Chondrocyte (in vitro differentiated cells): ENCODE data around the gene PYGB. TPM values are rescaled to one million over a fixed set of nuclear protein-coding genes. Genes with fewer than 3 reads are reported as not detected.

Experiments
- DNase-seq: peaks from one replicate; pipeline ENCODE4 v3.0.0; 2021; ENCODE audit warnings: mixed read lengths, low spot score
- H3K27ac Mint-ChIP-seq: one replicate; pipeline ENCODE4 v1.8.0; 2021; ENCODE audit warnings: mild to moderate bottlenecking, moderate library complexity, mixed read lengths; ENCODE audit not compliant: unreplicated experiment
- H3K27me3 Mint-ChIP-seq: 2 replicates; pipeline ENCODE4 v1.8.0; 2021; ENCODE audit warnings: low read depth, mixed read lengths
- H3K36me3 Mint-ChIP-seq: 2 replicates; pipeline ENCODE4 v1.8.0; 2021; ENCODE audit warnings: low read depth, mixed read lengths
- H3K4me1 Mint-ChIP-seq: 2 replicates; pipeline ENCODE4 v1.8.0; 2021; ENCODE audit warnings: low read depth, mild to moderate bottlenecking, mixed read lengths
- H3K4me3 Mint-ChIP-seq: one replicate; pipeline ENCODE4 v1.8.0; 2021; ENCODE audit warnings: mild to moderate bottlenecking, moderate library complexity, mixed read lengths; ENCODE audit not compliant: unreplicated experiment
- H3K9me3 Mint-ChIP-seq: 2 replicates; pipeline ENCODE4 v1.8.0; 2021; ENCODE audit warnings: low read depth, mixed read lengths
- CTCF ChIP-seq: fragments of 200-600 bp; sonication (generic); IDR thresholded peaks from 2 replicates; pipeline ENCODE4 v1.5.0; 2021; ENCODE audit warnings: antibody characterized with exemption, mild to moderate bottlenecking, moderate library complexity
- total RNA-seq: library from RNA; stranded (reverse); gene quantifications from 3 replicates; pipeline ENCODE4 v1.2.1, GENCODE V29; 2021

The PYGB gene
- total RNA-seq, 1 donor from 2014 or later: 171 TPM

DNA sequence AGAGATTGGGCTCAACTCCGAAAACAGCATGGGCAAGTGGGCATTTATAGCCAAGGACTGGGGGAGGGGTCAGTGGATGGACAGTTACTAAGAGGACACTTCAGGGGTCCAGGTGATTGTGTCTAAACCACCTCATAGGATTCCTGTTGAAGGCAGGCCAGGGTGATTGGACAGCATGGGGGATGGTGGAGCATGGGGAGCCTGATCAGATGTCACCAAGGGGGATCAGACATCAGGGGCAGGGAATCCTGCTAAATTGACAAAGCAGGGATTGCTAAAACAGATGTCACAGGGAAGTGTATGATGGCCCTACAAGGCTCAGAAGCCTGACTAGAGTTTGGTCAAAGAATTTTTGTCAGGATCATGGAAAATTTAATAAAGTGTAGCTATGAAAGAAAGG, 2.4 kb upstream of the PYGB start:
- no peak overlapping the region for H3K27ac Mint-ChIP-seq
- TF ChIP-seq CTCF: no peak

DNA sequence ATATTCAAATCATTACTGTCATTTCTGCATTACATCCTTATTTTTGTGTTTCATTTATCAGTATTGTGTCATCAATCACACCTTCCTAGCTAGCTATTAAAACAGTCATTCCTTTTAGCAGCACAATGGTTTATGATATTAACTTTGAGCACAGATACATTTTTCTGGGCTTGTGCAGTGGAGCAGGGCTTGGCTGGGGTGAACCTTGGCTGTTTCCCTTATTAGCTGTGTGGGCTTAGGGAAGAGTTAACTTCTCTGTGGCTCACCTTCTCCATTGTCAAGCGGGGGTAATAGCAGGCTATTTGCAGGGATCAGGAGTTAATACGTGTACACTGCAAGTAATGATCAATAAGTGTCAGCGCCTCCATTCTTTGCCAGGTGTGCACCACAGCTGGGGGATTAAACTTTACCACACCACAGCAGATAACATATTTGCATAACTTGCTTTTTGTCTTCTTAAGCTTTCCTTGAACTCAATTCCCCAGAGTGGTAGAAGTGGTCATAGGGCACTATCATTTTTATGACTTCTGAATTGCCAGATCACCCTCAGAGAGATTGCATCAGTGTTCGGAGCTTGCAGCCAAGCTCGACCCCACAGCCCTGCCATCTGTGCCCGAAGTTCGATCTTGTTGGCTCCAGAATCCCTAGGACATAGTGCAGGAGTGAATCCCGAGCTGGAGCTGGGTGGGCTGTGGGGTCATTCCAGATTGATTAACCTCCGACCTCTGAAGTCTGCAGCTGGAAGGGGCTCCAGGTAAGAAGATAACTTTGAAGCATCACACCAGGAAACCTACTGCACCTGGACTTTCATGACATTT, 1.5 kb upstream of the PYGB start:
- peak overlapping the region; percentile 98 for H3K27ac Mint-ChIP-seq

More for the DNA sequence above, 2.4 kb upstream of the PYGB start:
- Mint-ChIP-seq H3K27me3 (no peaks in the 10 kb centered on the region), H3K36me3 (no peaks in the 10 kb centered on the region), H3K4me1 (peaks cover 51% of the 10 kb centered on the region), H3K9me3 (peaks cover 4% of the 10 kb centered on the region), H3K4me3 (no peak overlapping the region)
- no peak for DNase-seq

DNA sequence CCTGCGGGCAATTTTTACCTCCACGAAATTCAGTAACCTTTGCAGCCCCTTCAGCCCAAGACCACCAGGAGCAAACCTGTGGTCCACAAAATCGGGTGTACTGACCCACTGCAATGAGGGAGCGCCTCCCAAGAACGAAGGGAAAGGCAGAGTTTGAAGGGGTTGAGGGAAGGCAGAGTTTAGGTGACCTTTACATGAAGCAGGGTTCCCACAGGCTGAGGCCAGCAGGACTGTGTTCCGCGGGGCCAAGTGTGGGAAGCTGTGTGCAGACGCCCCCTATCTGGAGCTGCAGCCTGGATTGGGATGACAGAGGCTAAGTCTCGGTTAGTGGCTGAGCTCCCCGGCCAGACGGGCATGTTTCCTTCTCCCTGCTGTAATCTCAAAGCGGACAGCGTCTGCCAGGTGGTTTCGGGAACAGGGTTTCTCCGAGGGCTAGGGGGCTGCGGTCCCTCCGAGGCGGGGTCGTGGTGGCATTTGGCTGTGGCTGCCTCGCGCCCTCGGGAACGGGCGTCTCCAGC, 826 bp upstream of the PYGB start:
- Mint-ChIP-seq H3K4me3 (peak overlapping the region; percentile 90), H3K4me1 (peaks cover 52% of the 10 kb centered on the region), H3K36me3 (no peaks in the 10 kb centered on the region), H3K9me3 (peaks cover 4% of the 10 kb centered on the region), H3K27ac (peak overlapping the region; percentile 98), H3K27me3 (no peaks in the 10 kb centered on the region)
- peak; percentile 79 for TF ChIP-seq CTCF
- DNase-seq: peak; percentile 85

More for the DNA sequence above, 1.5 kb upstream of the PYGB start:
- no peak for TF ChIP-seq CTCF
- no peaks in the 10 kb centered on the region for H3K27me3 Mint-ChIP-seq
- peaks cover 4% of the 10 kb centered on the region for H3K9me3 Mint-ChIP-seq
- no peak for DNase-seq
- H3K4me3 Mint-ChIP-seq: peak overlapping the region; percentile 90
- peaks cover 52% of the 10 kb centered on the region for H3K4me1 Mint-ChIP-seq
- no peaks in the 10 kb centered on the region for H3K36me3 Mint-ChIP-seq

- DNase-seq: peak; percentile 92
- TF ChIP-seq CTCF: no peak
- H3K27ac Mint-ChIP-seq: peak overlapping the region; percentile 98
- peaks cover 53% of the 10 kb centered on the region for H3K4me1 Mint-ChIP-seq
- H3K36me3 Mint-ChIP-seq: no peaks in the 10 kb centered on the region
- H3K27me3 Mint-ChIP-seq: no peaks in the 10 kb centered on the region
- H3K9me3 Mint-ChIP-seq: peaks cover 4% of the 10 kb centered on the region
- peak overlapping the region; percentile 90 for H3K4me3 Mint-ChIP-seq
Measured at GRCh38 chr20:25247518-25247955, 348 bp upstream of the PYGB start.

- peak overlapping the region; percentile 84 for H3K4me3 Mint-ChIP-seq
- H3K27me3 Mint-ChIP-seq: no peaks in the 10 kb centered on the region
- TF ChIP-seq CTCF: no peak
- peaks cover 1% of the 10 kb centered on the region for H3K36me3 Mint-ChIP-seq
- H3K9me3 Mint-ChIP-seq: no peaks in the 10 kb centered on the region
- peak overlapping the region; percentile 83 for H3K27ac Mint-ChIP-seq
- H3K4me1 Mint-ChIP-seq: peaks cover 64% of the 10 kb centered on the region
- DNase-seq: no peak
Measured at GRCh38 chr20:25248786-25249172, 894 bp downstream of the PYGB start.
